Measurements from ENCODE around the gene GP1BA.

Gene GP1BA

GRCh38 chr17:4948166-4948930 is 16.3 kb downstream of the GP1BA start, which contains the start of gene PFN1:
PFN1 (minus strand) TSS chr17:4948530; CDS start chr17:4948394, 136 bp downstream.
- no peak for TF ChIP-seq EZH2 (IDR thresholded peaks at IDR 0.05; ENCODE audit: borderline replicate concordance, low read length)
- TF ChIP-seq CTCF (IDR thresholded peaks at IDR 0.05; ENCODE audit: low read length), result no peak

GRCh38 chr17:4948931-4949320 is 16.8 kb downstream of the GP1BA start:
- Histone ChIP-seq H3K4me3 (ENCODE audit: low read depth, low read length, poor library complexity, severe bottlenecking) (peak overlapping the region; percentile 84), H4K20me1 (ENCODE audit: insufficient read depth, low read length) (no peaks in the 10 kb centered on the region), H3K36me3 (ENCODE audit: insufficient read depth, low read length) (peaks cover 40% of the 10 kb centered on the region), H3K27me3 (ENCODE audit: insufficient read depth, low read length) (no peaks in the 10 kb centered on the region), H3K9me3 (ENCODE audit: low read length) (no peaks in the 10 kb centered on the region), H3K79me2 (ENCODE audit: insufficient read depth, low read length) (peaks cover 9% of the 10 kb centered on the region), H3F3A (ENCODE audit: insufficient read depth, low read length) (peaks cover 14% of the 10 kb centered on the region), H3K27ac (ENCODE audit: low read depth, low read length, poor library complexity, severe bottlenecking) (peak overlapping the region; percentile 100), H3K9me2 (ENCODE audit: low read depth, low read length) (no peaks in the 10 kb centered on the region), H3K4me2 (ENCODE audit: low read length) (peak overlapping the region; percentile 94), H3K9ac (ENCODE audit: low read length) (peak overlapping the region; percentile 92), H2AFZ (ENCODE audit: low read length) (no peak overlapping the region), H3K4me1 (ENCODE audit: insufficient read depth, low read length, severe bottlenecking) (peaks cover 49% of the 10 kb centered on the region)
- TF ChIP-seq CTCF (IDR thresholded peaks at IDR 0.05; ENCODE audit: low read length), result no peak
- no peak for TF ChIP-seq EZH2 (IDR thresholded peaks at IDR 0.05; ENCODE audit: borderline replicate concordance, low read length)

More at GRCh38 chr17:4948166-4948930, 16.3 kb downstream of the GP1BA start, which contains the start of gene PFN1:
- H3K9me2 ChIP-seq (ENCODE audit: low read depth, low read length), result no peaks in the 10 kb centered on the region
- H3K4me2 ChIP-seq (ENCODE audit: low read length), result peak within 1 kb of the TSS; percentile 94
- H3K27me3 ChIP-seq (ENCODE audit: insufficient read depth, low read length), result no peaks in the 10 kb centered on the region
- peak within 1 kb of the TSS; percentile 100 for H3K27ac ChIP-seq (ENCODE audit: low read depth, low read length, poor library complexity, severe bottlenecking)
- peaks cover 18% of the 10 kb centered on the region for H3F3A ChIP-seq (ENCODE audit: insufficient read depth, low read length)
- H3K9me3 ChIP-seq (ENCODE audit: low read length), result no peaks in the 10 kb centered on the region
- H4K20me1 ChIP-seq (ENCODE audit: insufficient read depth, low read length), result no peaks in the 10 kb centered on the region
- H2AFZ ChIP-seq (ENCODE audit: low read length), result no peak within 1 kb of the TSS
- peaks cover 9% of the 10 kb centered on the region for H3K79me2 ChIP-seq (ENCODE audit: insufficient read depth, low read length)
- H3K36me3 ChIP-seq (ENCODE audit: insufficient read depth, low read length), result peaks cover 46% of the 10 kb centered on the region
- peaks cover 55% of the 10 kb centered on the region for H3K4me1 ChIP-seq (ENCODE audit: insufficient read depth, low read length, severe bottlenecking)
- peak within 1 kb of the TSS; percentile 92 for H3K9ac ChIP-seq (ENCODE audit: low read length)
- peak within 1 kb of the TSS; percentile 84 for H3K4me3 ChIP-seq (ENCODE audit: low read depth, low read length, poor library complexity, severe bottlenecking)

GRCh38 chr17:4949321-4950074 is 17.4 kb downstream of the GP1BA start:
- H3F3A ChIP-seq (ENCODE audit: insufficient read depth, low read length), result peaks cover 9% of the 10 kb centered on the region
- no peaks in the 10 kb centered on the region for H3K9me2 ChIP-seq (ENCODE audit: low read depth, low read length)
- peak overlapping the region; percentile 84 for H3K4me3 ChIP-seq (ENCODE audit: low read depth, low read length, poor library complexity, severe bottlenecking)
- H3K4me1 ChIP-seq (ENCODE audit: insufficient read depth, low read length, severe bottlenecking), result peaks cover 43% of the 10 kb centered on the region
- peaks cover 36% of the 10 kb centered on the region for H3K36me3 ChIP-seq (ENCODE audit: insufficient read depth, low read length)
- H3K27me3 ChIP-seq (ENCODE audit: insufficient read depth, low read length), result no peaks in the 10 kb centered on the region
- H3K27ac ChIP-seq (ENCODE audit: low read depth, low read length, poor library complexity, severe bottlenecking), result peak overlapping the region; percentile 100
- H3K9me3 ChIP-seq (ENCODE audit: low read length), result no peaks in the 10 kb centered on the region
- H4K20me1 ChIP-seq (ENCODE audit: insufficient read depth, low read length), result no peaks in the 10 kb centered on the region
- H3K79me2 ChIP-seq (ENCODE audit: insufficient read depth, low read length), result peaks cover 9% of the 10 kb centered on the region
- H3K9ac ChIP-seq (ENCODE audit: low read length), result peak overlapping the region; percentile 92
- H3K4me2 ChIP-seq (ENCODE audit: low read length), result peak overlapping the region; percentile 94
- H2AFZ ChIP-seq (ENCODE audit: low read length), result no peak overlapping the region
- no peak for TF ChIP-seq EZH2 (IDR thresholded peaks at IDR 0.05; ENCODE audit: borderline replicate concordance, low read length)
- no peak for TF ChIP-seq CTCF (IDR thresholded peaks at IDR 0.05; ENCODE audit: low read length)

All from OCI-LY1 (cell line).